WTC11 (cell line): ENCODE results near the gene SLC8A1.

Experiments used
- CREB1 ChIP-seq: sonication (generic); formaldehyde crosslinking; IDR thresholded peaks from 2 replicates; pipeline ENCODE4 v1.8.0; 2023; ENCODE audit warnings: mild to moderate bottlenecking, missing genetic modification reagents
- CTCF ChIP-seq: fragments of 200-600 bp; IDR thresholded peaks from 2 replicates; pipeline ENCODE4 v1.8.0; 2022; ENCODE audit warnings: antibody characterized with exemption
- HMGXB4 ChIP-seq: sonication (generic); formaldehyde crosslinking; IDR thresholded peaks from 2 replicates; pipeline ENCODE4 v1.8.1; 2023; ENCODE audit warnings: mild to moderate bottlenecking, moderate library complexity, missing genetic modification reagents
- NFE2L1 ChIP-seq: sonication (generic); formaldehyde crosslinking; IDR thresholded peaks from 2 replicates; pipeline ENCODE4 v1.8.1; 2023; ENCODE audit warnings: missing genetic modification reagents
- NFYB ChIP-seq: sonication (generic); formaldehyde crosslinking; conservative IDR thresholded peaks from 2 replicates; pipeline ENCODE4 v1.8.0; 2022; ENCODE audit warnings: low read depth, missing genetic modification reagents
- NR2C2 ChIP-seq: sonication (generic); formaldehyde crosslinking; IDR thresholded peaks from 2 replicates; pipeline ENCODE4 v1.8.0; 2022; ENCODE audit warnings: mild to moderate bottlenecking, missing genetic modification reagents
- SOX15 ChIP-seq: fragments of 250-450 bp; sonication (Bioruptor Pico); IDR thresholded peaks from 2 replicates; pipeline ENCODE4 v1.9.0; 2021; ENCODE audit warnings: mild to moderate bottlenecking
- STAT6 ChIP-seq: sonication (generic); formaldehyde crosslinking; conservative IDR thresholded peaks from 2 replicates; pipeline ENCODE4 v1.8.1; 2023; ENCODE audit warnings: mild to moderate bottlenecking, low read depth, missing genetic modification reagents, moderate library complexity
- ZBTB43 ChIP-seq: sonication (generic); formaldehyde crosslinking; IDR thresholded peaks from 2 replicates; pipeline ENCODE4 v1.8.1; 2023; ENCODE audit warnings: mild to moderate bottlenecking, missing genetic modification reagents
- ZNF138 ChIP-seq: sonication (generic); formaldehyde crosslinking; conservative IDR thresholded peaks from 2 replicates; pipeline ENCODE4 v1.8.1; 2022; ENCODE audit warnings: mild to moderate bottlenecking, moderate library complexity, missing genetic modification reagents

- TF ChIP-seq ZBTB43 (CRISPR knock-in tag) (no peak), HMGXB4 (no peak), CTCF (no peak), SOX15 (CRISPR knock-in tag) (no peak), NR2C2 (CRISPR knock-in tag) (no peak), NFE2L1 (CRISPR knock-in tag) (no peak), NFYB (CRISPR knock-in tag) (no peak), CREB1 (CRISPR knock-in tag) (no peak), STAT6 (CRISPR knock-in tag) (no peak), ZNF138 (CRISPR knock-in tag) (no peak)
These were observed 140.9 kb downstream of the SLC8A1 start for GRCh38 chr2:40311026-40311425.
